Measurements from ENCODE around the gene INPP5A.

INPP5A gene

GRCh38 chr10:132648851-132649528 is 111.4 kb downstream of the INPP5A start:
- FAIRE-seq = no peak

GRCh38 chr10:132649651-132650360 is 112.2 kb downstream of the INPP5A start:
- no peak for FAIRE-seq

GRCh38 chr10:132650611-132651250 is 113.1 kb downstream of the INPP5A start:
- no peak for FAIRE-seq

- no peak for FAIRE-seq
Measured at GRCh38 chr10:132651511-132652029, 114.0 kb downstream of the INPP5A start.

- FAIRE-seq = no peak
Measured at GRCh38 chr10:132652446-132652845, 114.9 kb downstream of the INPP5A start.

GRCh38 chr10:132652936-132653590 is 115.5 kb downstream of the INPP5A start:
- no peak for FAIRE-seq

GRCh38 chr10:132653721-132654120 is 116.1 kb downstream of the INPP5A start:
- FAIRE-seq = no peak

GRCh38 chr10:132654121-132654571 is 116.6 kb downstream of the INPP5A start:
- no peak for FAIRE-seq

GRCh38 chr10:132654708-132655661 is 117.4 kb downstream of the INPP5A start:
- no peak for FAIRE-seq

GRCh38 chr10:132655735-132656134 is 118.1 kb downstream of the INPP5A start:
- FAIRE-seq = no peak

GRCh38 chr10:132656283-132657126 is 118.9 kb downstream of the INPP5A start:
- FAIRE-seq = no peak

- FAIRE-seq = no peak
Measured at GRCh38 chr10:132657127-132657706, 119.6 kb downstream of the INPP5A start.

- FAIRE-seq = no peak
Measured at GRCh38 chr10:132657748-132658147, 120.2 kb downstream of the INPP5A start.

- FAIRE-seq = no peak
Measured at GRCh38 chr10:132658546-132659205, 121.1 kb downstream of the INPP5A start.

GRCh38 chr10:132659206-132660091 is 121.9 kb downstream of the INPP5A start:
- FAIRE-seq = no peak

GRCh38 chr10:132660385-132660784 is 122.8 kb downstream of the INPP5A start:
- no peak for FAIRE-seq

GRCh38 chr10:132662186-132662920 is 124.8 kb downstream of the INPP5A start:
- FAIRE-seq = no peak
